Astrocyte (in vitro differentiated cells and primary cell): ENCODE data around the gene RFX8.

Source experiments
- EZH2 ChIP-seq: IDR thresholded peaks from 2 replicates; pipeline ENCODE4 v1.6.1; 2012; ENCODE audit warnings: mild to moderate bottlenecking, low read length, inconsistent platforms; ENCODE audit not compliant: insufficient read depth
- TF ChIP-seq, protein P1 (sequence below): IDR thresholded peaks from 2 replicates; pipeline ENCODE4 v1.5.1; 2011; ENCODE audit warnings: low read depth, mild to moderate bottlenecking, inconsistent platforms, low read length, moderate library complexity; ENCODE audit not compliant: insufficient read depth

DNA sequence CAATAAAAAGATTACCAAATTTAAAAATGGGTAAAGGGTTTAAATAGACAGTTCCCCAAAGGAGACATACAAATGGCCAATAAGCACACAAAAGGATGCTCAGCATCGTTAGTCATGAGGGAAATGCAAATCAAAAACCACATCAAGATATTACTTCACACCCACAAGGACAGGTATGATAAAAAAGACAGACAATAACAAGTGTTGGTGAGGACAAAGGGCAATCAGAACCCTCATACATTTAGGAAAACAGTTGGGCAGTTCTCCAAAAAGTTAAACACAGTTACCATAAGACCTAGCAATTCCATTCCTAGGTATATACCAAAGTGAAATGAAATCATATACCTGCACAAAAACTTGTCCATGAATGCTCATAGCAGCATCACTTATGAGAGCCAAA is 102.1 kb downstream of the RFX8 start:
- no peak for TF ChIP-seq EZH2
- TF ChIP-seq, protein P1, sequence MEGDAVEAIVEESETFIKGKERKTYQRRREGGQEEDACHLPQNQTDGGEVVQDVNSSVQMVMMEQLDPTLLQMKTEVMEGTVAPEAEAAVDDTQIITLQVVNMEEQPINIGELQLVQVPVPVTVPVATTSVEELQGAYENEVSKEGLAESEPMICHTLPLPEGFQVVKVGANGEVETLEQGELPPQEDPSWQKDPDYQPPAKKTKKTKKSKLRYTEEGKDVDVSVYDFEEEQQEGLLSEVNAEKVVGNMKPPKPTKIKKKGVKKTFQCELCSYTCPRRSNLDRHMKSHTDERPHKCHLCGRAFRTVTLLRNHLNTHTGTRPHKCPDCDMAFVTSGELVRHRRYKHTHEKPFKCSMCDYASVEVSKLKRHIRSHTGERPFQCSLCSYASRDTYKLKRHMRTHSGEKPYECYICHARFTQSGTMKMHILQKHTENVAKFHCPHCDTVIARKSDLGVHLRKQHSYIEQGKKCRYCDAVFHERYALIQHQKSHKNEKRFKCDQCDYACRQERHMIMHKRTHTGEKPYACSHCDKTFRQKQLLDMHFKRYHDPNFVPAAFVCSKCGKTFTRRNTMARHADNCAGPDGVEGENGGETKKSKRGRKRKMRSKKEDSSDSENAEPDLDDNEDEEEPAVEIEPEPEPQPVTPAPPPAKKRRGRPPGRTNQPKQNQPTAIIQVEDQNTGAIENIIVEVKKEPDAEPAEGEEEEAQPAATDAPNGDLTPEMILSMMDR: no peak
